ENCODE data around the gene PPP1R1A. TPM values are rescaled to one million over a fixed set of nuclear protein-coding genes. Genes with fewer than 3 reads are reported as not detected.

PPP1R1A gene
- total and polyA plus RNA-seq, 9 of the 15 experiments (the other 6 are each of a cell fraction or from before 2014, with no cell fraction given): not detected

GRCh38 chr12:54604436-54604835 is 16.0 kb upstream of the PPP1R1A start:
- no peak overlapping the region for H3K9ac ChIP-seq (ENCODE audit: insufficient read depth in 1 of 2, low read depth in 2 of 2, low read length in 2 of 2)
- H3K4me3 ChIP-seq: no peak overlapping the region
- FAIRE-seq (no peak), DNase-seq (ENCODE audit: extremely low read depth in 1 of 4, low spot score in 3 of 4) (no peak), ATAC-seq (no peak)
- 8% methylated on average over 4 of the region's 4 CpGs for WGBS (ENCODE audit: insufficient coverage, low coverage, missing lambda C conversion rate)
- POLR2A ChIA-PET: interaction anchor here (1.0 kb wide), 1 partner anchor 26 kb away, joined by 3 read pairs; no protein-coding TSS in a partner anchor
- H3K4me1 ChIP-seq (replicated peaks in 1 of 2; ENCODE audit: control insufficient read depth in 2 of 2, insufficient read depth in 2 of 2, low read length in 2 of 2): no peaks in the 10 kb centered on the region
- no peaks in the 10 kb centered on the region for H3K9me1 ChIP-seq (ENCODE audit: control insufficient read depth, insufficient read depth, low read length)
- intact Hi-C loops (cut with micrococcal nuclease) (loop anchor here (5.0 to 10.0 kb wide), 2 partner anchors 53 to 350 kb away; no protein-coding TSS in a partner anchor), in situ Hi-C loops (cut with MboI) (no loop called here)
- no peaks in the 10 kb centered on the region; the same call in 1 of the 2 replicates for H4K20me1 ChIP-seq (replicated peaks; ENCODE audit: control insufficient read depth, insufficient read depth, low read length)
- no peak overlapping the region for H2AFZ ChIP-seq (ENCODE audit: low read depth, low read length)
- CTCF ChIA-PET (ENCODE audit: low intra/inter-chr PET ratio): no interaction called here
- no peak overlapping the region for H3K27ac ChIP-seq (ENCODE audit: extremely low read depth, low read depth, low read length)
- no peaks in the 10 kb centered on the region for H3K36me3 ChIP-seq (ENCODE audit: control insufficient read depth, insufficient read depth, low read length)
- no peaks in the 10 kb centered on the region for H3K79me2 ChIP-seq (ENCODE audit: control insufficient read depth, insufficient read depth, low read length)
- no peak overlapping the region for H3K4me2 ChIP-seq (ENCODE audit: insufficient read depth, low read length)
- no peaks in the 10 kb centered on the region for H3K9me3 ChIP-seq (replicated peaks; ENCODE audit: control insufficient read depth, insufficient read depth, low read depth, low read length)
- peaks cover 0 to 5% of the 10 kb centered on the region in 2 experiments; a peak in 2 of 5 replicates for H3K27me3 ChIP-seq (ENCODE audit: control insufficient read depth in 2 of 2, insufficient read depth in 2 of 2, low read length in 2 of 2)
- no TSS peak for BruUV-seq (replicated peaks)
- TF ChIP-seq NBN (IDR thresholded peaks at IDR 0.05; ENCODE audit: low read depth) (no peak), ZNF551 (CRISPR knock-in tag; IDR thresholded peaks at IDR 0.05) (no peak), MXI1 (IDR thresholded peaks at IDR 0.05; ENCODE audit: low read depth, low read length) (no peak), CAMTA2 (CRISPR knock-in tag; conservative IDR thresholded peaks at IDR 0.05) (no peak)

GRCh38 chr12:54603872-54604271 is 15.4 kb upstream of the PPP1R1A start:
- in situ Hi-C loops (cut with MboI) (no loop called here), intact Hi-C loops (cut with micrococcal nuclease) (loop anchor here (5.0 to 10.0 kb wide), 2 partner anchors 53 to 351 kb away; no protein-coding TSS in a partner anchor)
- Histone ChIP-seq H3K4me1 (replicated peaks in 1 of 2; ENCODE audit: control insufficient read depth in 2 of 2, insufficient read depth in 2 of 2, low read length in 2 of 2) (no peaks in the 10 kb centered on the region; a peak in 2 of 5 replicates), H3K9me1 (ENCODE audit: control insufficient read depth, insufficient read depth, low read length) (no peaks in the 10 kb centered on the region), H3K27me3 (ENCODE audit: control insufficient read depth in 2 of 2, insufficient read depth in 2 of 2, low read length in 2 of 2) (peaks cover 0 to 5% of the 10 kb centered on the region in 2 experiments; a peak in 2 of 5 replicates), H3K9me3 (replicated peaks; ENCODE audit: control insufficient read depth, insufficient read depth, low read depth, low read length) (no peaks in the 10 kb centered on the region), H3K9ac (ENCODE audit: insufficient read depth in 1 of 2, low read depth in 2 of 2, low read length in 2 of 2) (no peak overlapping the region), H2AFZ (ENCODE audit: low read depth, low read length) (no peak overlapping the region), H3K79me2 (ENCODE audit: control insufficient read depth, insufficient read depth, low read length) (no peaks in the 10 kb centered on the region), H3K4me3 (no peak overlapping the region), H3K27ac (ENCODE audit: extremely low read depth, low read depth, low read length) (no peak overlapping the region), H3K4me2 (ENCODE audit: insufficient read depth, low read length) (no peak overlapping the region), H3K36me3 (ENCODE audit: control insufficient read depth, insufficient read depth, low read length) (no peaks in the 10 kb centered on the region), H4K20me1 (replicated peaks; ENCODE audit: control insufficient read depth, insufficient read depth, low read length) (no peaks in the 10 kb centered on the region; the same call in 1 of the 2 replicates)
- ChIA-PET CTCF (ENCODE audit: low intra/inter-chr PET ratio) (interaction anchor here (1.1 to 1.2 kb wide), 2 partner anchors 24 to 470 kb away, joined by 3 to 5 read pairs; no protein-coding TSS in a partner anchor), POLR2A (no interaction called here)
- no peak for ATAC-seq
- DNase-seq (ENCODE audit: extremely low read depth in 1 of 4, low spot score in 3 of 4): no peak
- FAIRE-seq: no peak
- BruUV-seq (replicated peaks): no TSS peak
- WGBS (ENCODE audit: insufficient coverage, low coverage, missing lambda C conversion rate): 6% methylated on average over 5 of the region's 5 CpGs
- TF ChIP-seq NFYB (IDR thresholded peaks at IDR 0.05; ENCODE audit: extremely low read depth, insufficient read length): no peak
- no peak for TF ChIP-seq USF2 (CRISPR knock-in tag; IDR thresholded peaks at IDR 0.05)
- TF ChIP-seq BRD9 (IDR thresholded peaks at IDR 0.05; ENCODE audit: low read depth, partially characterized antibody): no peak
- TF ChIP-seq HMBOX1 (IDR thresholded peaks at IDR 0.05): no peak
- TF ChIP-seq FOXJ3 (CRISPR knock-in tag; IDR thresholded peaks at IDR 0.05): no peak
- no peak for TF ChIP-seq ZNF282 (CRISPR knock-in tag; IDR thresholded peaks at IDR 0.05)
- no peak for TF ChIP-seq RFX1 (IDR thresholded peaks at IDR 0.05)
- TF ChIP-seq ZNF589 (CRISPR knock-in tag; IDR thresholded peaks at IDR 0.05; ENCODE audit: low read depth): no peak
- TF ChIP-seq, protein P1, sequence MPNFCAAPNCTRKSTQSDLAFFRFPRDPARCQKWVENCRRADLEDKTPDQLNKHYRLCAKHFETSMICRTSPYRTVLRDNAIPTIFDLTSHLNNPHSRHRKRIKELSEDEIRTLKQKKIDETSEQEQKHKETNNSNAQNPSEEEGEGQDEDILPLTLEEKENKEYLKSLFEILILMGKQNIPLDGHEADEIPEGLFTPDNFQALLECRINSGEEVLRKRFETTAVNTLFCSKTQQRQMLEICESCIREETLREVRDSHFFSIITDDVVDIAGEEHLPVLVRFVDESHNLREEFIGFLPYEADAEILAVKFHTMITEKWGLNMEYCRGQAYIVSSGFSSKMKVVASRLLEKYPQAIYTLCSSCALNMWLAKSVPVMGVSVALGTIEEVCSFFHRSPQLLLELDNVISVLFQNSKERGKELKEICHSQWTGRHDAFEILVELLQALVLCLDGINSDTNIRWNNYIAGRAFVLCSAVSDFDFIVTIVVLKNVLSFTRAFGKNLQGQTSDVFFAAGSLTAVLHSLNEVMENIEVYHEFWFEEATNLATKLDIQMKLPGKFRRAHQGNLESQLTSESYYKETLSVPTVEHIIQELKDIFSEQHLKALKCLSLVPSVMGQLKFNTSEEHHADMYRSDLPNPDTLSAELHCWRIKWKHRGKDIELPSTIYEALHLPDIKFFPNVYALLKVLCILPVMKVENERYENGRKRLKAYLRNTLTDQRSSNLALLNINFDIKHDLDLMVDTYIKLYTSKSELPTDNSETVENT (CRISPR knock-in tag; IDR thresholded peaks at IDR 0.05): no peak
